ENCODE data around the gene ADGRG7.

The ADGRG7 gene

DNA sequence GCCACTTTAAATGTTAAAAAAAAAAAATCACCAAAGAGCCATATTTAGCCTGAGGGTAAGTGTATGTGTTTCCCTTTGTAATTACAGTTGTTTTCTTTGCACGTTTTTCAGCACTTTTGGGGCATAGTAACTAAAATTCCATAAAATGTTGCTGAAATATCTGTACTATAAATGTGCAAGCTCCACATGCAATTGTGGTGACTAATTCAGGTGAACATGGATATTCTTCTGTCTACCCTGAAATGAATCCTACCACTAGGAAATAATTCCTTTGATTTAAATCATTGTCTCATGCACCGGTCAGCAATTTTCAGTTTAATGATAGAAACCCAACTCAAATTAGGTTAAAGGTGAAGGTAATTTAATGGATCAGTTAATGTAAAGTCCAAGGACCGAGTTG is 86.8 kb downstream of the ADGRG7 start:
- in situ Hi-C loops (cut with MboI; ENCODE audit: low sequenced_read_pairs): no loop called here

DNA sequence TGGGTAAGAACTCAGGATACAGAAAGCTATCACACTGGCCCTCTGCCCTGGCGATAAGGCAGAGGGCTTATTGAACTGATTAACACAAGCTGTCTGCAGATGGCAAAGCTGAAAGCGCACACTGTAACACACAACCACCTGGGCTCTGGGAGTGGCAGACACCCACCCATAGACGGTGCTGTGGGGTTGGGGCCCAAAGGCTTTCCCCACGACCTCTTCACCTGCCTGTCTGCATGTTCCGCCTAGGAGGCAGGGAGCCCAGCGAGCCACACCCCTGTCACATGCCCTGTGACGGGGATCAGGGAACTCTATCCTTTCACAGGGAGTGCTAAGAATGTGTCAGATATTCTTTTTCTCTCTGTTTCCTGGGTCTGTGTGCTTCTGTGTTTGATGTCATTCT is 87.8 kb downstream of the ADGRG7 start:
- in situ Hi-C loops (cut with MboI; ENCODE audit: low sequenced_read_pairs): no loop called here

DNA sequence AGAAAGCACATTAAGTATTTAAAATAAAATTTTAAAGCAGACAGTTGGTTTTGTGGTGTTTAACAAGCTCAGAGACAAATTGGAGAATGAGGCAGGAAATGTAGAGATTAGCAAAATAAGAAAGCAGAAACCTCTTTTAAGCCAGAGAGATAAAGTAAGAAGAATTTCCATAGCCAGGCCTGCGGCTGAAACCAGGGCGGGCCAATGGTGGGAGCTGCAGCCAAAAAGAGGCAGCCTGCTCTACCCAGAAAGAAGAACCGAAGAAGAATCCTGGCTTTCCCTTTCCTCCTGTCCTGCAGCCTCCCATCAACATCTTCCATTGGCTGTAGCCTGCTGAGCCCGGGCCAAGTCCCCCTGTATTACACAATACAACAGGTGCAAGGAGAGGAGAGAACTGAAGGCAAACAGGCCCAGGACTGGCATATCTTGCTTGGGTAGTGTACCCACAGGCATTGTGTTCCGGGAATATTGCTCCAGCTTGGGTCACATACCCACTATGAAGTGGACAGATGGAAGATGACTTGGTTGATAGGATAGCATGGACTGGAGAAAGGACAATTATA is 88.4 kb downstream of the ADGRG7 start:
- in situ Hi-C loops (cut with MboI; ENCODE audit: low sequenced_read_pairs): no loop called here

GRCh38 chr3:100698736-100699135 is 89.3 kb downstream of the ADGRG7 start:
- in situ Hi-C loops (cut with MboI; ENCODE audit: low sequenced_read_pairs): no loop called here

DNA sequence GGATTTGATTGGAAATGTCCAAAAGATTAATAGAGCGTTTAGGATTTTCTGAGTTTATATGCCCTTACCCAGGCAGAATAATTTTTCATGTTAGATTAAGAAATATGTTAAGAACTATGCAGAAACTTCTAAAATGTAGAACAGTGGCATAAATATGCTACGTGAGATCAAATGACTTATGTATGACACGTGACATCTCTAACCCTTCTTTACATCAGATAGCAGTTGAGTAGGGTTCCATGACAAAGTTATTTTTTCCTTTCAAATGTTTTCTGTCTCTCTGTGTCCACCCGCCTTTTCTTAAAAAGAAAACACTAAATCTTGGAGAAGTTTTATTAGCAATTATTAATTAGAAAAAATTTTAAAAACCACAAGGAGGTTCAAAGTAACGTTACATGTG is 91.3 kb downstream of the ADGRG7 start:
- in situ Hi-C loops (cut with MboI; ENCODE audit: low sequenced_read_pairs): no loop called here

DNA sequence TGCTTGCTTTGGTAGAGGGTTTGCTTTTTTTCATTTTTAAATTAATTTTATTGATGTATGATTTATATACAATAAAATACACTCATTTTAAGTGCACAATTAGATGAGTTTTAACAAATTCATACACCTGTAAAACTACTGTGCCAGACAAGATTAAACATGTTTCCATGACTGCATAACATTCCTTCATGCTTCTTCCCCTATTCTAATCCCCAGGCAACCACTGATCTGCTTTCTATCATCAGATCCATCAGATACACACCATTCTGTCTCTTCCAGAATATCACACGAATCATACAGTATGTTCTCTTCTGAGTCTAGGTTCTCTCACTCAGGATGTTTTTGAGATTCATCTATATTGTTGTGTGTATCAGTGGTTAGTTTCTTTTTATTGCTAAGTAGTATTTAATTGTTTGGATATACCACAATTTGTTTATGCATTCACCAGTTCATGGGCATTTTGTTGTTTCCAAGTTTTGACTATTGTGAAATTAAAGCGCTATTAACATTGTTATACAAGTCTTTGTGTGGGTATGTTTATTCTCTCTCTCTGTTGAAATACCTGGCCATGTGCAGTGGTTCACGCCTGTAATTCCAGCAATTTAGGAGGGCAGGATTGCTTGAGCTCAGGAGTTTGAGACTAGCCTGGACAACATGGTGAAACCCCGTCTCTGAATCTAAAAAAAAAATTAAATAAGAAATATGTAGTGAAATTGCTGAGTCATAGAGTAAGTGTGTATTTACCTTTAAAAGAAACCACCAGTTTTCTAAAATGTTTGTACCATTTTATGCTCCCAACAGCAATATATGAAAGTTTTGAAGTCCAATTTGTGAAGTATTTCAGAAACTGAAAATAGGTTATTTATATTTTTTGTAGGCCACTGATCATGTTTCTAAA is 92.9 kb downstream of the ADGRG7 start:
- in situ Hi-C loops (cut with MboI; ENCODE audit: low sequenced_read_pairs): no loop called here

DNA sequence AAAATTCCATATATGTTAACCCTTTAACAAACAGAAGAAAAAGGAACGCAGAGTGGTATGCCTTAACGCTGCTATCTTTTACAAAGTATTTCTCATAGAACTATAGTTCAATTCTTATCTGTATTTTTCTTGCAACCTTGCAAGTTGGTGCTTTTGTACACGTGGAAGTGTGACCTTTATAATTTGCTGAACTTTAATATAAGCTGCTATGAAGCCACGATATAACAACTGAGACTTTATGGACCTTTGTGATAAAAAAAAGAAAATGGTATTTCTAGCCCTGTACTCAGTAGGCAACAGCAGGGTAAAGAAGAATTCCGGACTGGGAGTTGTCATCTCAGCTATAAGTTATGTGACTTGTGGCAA is 93.6 kb downstream of the ADGRG7 start:
- in situ Hi-C loops (cut with MboI; ENCODE audit: low sequenced_read_pairs): no loop called here

- in situ Hi-C loops (cut with MboI; ENCODE audit: low sequenced_read_pairs): no loop called here
Measured at GRCh38 chr3:100703865-100704264, 94.5 kb downstream of the ADGRG7 start.

- in situ Hi-C loops (cut with MboI; ENCODE audit: low sequenced_read_pairs): no loop called here
Measured at GRCh38 chr3:100706365-100706764, 97.0 kb downstream of the ADGRG7 start.

DNA sequence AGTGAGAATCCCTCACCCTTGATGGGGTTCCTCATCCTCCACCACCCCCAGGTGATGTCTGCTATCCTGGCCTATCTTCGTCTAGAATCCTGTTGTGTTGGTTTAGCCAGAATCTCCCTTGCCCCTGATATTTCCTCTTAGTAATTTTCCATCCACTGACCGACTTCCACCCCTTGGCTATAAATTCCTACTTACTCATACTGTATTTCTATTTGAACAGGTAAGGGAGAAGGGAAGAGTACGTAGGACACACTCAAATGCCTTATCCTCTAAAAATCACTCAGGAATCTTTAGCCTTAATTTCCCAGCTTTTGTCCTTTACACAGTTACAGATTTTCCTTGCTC is 99.2 kb downstream of the ADGRG7 start:
- in situ Hi-C loops (cut with MboI; ENCODE audit: low sequenced_read_pairs): no loop called here

DNA sequence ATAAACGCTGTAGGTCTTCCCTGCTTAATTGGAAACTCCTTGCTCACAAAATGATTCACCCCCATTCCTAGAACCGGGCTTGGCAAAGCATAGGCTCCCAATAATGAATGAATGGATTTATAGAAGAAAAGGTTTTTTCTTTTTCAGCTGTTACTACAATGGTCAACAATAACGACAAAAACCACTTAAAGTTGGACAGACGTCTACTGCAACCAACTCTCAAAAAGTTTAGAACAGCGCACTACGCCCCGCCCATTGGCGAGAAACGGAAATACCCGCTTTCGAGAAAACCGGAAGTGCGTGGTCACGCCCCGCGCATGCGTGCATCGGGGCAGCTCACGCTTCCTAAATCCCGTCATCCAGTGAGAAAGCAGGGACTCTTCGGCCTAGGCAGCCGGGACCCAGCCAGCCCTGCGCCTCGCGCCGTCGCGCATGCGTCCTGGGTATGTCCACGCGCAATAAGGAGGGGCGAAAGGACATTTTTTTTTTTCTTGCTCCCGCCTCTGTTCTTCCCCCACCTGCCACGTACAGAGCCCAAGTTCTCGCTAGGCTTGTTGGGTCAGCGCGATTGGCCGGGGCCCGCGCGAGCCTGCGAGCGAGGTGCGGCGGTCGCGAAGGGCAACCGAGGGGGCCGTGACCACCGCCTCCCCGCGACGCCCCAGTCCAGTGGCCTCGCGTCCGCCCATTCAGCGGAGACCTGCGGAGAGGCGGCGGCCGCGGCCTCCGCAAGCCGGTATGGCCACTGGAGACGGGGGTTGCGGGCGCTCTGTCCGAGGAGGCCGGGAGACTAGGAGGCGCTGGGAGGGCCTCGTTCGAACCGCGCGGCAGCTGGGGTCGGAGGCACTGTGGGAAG is 99.8 kb downstream of the ADGRG7 start, which contains the start of gene TFG:
TSS of gene TFG (plus strand) at position 506 of the 853 bp plus-strand sequence. CDS start 4,192 bp downstream, outside the sequence.
- in situ Hi-C loops (cut with MboI; ENCODE audit: low sequenced_read_pairs): no loop called here

DNA sequence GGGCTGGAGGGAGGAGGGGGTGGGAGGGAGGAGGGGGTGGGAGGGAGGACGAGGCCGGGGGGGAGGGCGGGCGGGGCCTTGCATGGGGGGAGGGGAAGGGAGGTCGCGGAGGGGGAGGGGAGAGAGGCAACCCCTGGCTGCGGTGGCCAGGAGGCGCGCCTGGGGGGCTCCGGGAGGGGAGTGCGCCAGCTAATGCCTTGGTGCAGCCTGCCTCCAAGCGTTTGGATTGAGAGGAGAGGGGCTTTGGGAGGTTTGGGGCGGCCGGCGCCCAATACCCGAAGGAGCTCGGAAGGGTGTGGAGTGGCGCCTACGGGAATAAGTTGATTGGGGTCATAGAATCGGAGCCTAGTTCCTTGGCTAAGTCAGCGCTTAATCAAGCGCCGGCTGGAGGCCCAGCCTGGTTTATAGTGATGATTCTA is 100.5 kb downstream of the ADGRG7 start:
- in situ Hi-C loops (cut with MboI; ENCODE audit: low sequenced_read_pairs): no loop called here

- in situ Hi-C loops (cut with MboI; ENCODE audit: low sequenced_read_pairs): no loop called here
Measured at GRCh38 chr3:100710261-100710968, 101.0 kb downstream of the ADGRG7 start.

DNA sequence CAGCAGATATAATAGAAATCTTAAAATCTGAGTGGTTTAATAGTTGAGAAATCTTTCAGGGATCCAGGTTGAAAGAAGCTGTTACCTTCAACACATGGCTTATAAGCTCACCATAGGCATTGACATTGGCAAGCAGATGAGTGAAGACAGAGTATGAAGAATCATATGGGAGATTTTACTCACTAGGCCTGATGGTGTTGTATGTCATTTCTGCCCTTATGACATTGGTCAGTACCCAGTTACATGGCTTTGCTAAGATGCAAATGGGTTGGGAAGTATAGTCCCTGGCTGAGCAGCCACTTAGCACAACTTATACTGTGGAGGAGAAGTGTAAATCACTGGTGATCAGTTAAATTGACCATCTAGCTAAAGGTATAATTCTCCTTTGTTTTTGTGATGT is 105.8 kb downstream of the ADGRG7 start:
- in situ Hi-C loops (cut with MboI; ENCODE audit: low sequenced_read_pairs): no loop called here

DNA sequence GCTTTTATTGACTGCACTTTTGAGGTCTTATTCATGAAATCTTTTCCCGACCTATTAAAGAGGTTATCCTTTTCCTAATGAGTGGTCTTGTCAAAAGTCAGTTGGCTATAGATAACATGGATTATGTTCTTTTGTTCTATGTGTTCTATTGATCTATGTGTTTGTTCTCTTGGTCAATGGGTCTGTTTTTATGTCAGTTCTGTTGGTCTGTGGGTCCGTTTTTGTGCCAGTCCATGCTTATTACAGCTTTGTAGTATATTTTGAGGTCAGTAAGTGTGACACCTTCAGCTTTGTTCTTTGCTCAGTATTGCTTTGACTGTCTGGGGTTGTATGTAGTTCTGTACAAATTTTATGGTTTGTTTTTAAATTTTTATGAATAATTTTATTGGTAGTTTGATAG is 107.7 kb downstream of the ADGRG7 start:
- in situ Hi-C loops (cut with MboI; ENCODE audit: low sequenced_read_pairs): no loop called here

DNA sequence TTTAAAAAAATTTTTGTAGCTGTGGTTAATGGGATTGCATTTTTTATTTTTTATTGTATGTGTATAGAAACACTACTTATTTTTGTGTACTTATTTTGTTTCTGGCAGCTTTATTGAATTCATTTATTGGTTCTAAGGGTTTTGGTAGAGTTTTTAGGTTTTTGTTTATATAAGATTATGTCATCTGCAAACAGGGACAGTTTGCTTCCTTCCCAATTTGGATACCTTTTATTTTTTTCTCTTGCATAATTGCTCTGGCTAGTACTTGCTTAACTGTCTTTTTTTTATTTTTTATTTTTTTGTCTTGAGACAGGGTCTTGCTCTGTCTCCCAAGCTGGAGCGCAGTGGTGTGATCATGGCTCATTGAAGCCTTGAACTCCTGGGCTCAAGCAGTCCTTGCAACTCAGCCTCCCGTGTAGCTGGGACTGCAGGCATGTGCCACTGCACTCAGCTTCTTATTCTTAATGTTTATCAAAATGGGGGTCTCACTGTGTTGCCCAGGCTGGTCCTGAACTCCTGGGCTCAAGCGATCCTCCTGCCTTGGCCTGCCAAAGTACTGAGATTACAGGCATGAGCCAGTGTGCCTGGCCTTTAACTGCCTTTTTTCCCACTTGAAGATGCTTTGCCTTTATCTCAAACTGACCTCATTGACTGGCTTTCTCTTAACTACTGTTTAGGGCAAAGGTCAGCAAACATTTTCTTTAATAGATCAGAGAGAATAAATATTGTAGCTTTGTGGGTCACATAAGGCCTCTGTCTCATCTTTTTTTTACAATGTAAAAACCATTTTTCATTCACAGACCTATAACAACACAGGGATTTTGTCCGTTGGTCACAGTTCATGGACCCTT is 108.5 kb downstream of the ADGRG7 start:
- in situ Hi-C loops (cut with MboI; ENCODE audit: low sequenced_read_pairs): no loop called here

DNA sequence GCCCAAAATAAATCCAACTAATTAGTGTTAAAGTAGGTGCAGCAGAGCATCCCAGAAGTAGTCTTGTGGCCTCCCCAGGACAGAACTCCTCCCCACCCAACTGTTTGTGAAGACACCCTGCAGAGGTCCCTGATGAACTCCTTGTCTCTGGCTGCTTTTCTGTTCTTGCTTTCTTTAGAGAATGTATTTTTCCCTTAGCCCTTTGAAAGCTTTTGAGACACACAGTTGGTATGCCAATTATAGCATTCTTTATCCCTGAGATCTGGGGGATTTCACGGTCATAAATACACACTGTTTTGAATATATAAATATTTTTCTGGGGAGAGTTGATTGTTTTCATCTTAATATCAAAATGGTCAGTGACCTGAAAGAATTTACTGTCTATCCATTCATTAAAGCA is 109.7 kb downstream of the ADGRG7 start:
- in situ Hi-C loops (cut with MboI; ENCODE audit: low sequenced_read_pairs): no loop called here

DNA sequence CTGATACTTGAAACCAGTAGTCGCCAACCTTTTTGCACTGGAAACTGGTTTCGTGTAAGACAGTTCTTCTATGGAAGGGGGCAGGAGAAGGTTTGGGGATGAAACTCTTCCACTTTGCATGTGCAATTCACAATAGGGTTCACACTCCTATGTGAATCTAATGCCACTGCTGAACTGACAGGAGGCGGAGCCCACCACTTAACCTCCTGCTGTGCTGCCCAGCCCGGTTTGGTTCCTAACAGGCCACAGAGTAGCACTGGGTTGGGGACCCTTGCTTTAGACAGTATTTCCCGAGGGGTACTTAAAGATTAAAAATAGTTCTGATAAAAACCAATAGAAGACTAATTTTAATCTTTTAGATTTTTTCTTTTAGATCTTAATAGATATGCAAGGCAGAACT is 111.0 kb downstream of the ADGRG7 start:
- in situ Hi-C loops (cut with MboI; ENCODE audit: low sequenced_read_pairs): no loop called here

- in situ Hi-C loops (cut with MboI; ENCODE audit: low sequenced_read_pairs): no loop called here
Measured at GRCh38 chr3:100725935-100726513, 116.6 kb downstream of the ADGRG7 start.

DNA sequence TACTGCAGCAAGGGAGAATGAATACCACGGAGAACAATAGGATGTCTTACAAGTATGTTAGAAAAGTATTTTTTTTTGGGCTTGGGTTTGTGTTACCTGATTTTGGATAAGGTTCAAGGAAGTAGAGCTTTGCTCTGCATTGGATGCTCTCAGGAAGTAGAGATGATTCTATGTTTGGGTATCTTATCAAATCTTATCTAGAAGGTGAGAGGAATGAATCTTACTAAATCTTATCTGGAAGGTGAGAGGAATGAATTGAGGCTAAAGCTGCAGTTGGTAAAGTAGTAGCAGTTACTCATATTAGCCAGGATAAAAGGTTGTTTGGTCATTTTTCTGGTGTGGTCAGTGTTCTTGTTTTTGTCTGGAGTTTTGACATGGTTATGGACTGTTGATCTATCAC is 117.3 kb downstream of the ADGRG7 start:
- in situ Hi-C loops (cut with MboI; ENCODE audit: low sequenced_read_pairs): no loop called here

Measured in HL-60/S4 (cell line).